Raji (cell line): ENCODE results near the gene CLCNKB.

Source experiments
- POLR2A ChIP-seq: IDR thresholded peaks from 2 replicates; pipeline ENCODE4 v1.6.1; 2011; ENCODE audit warnings: low read depth, low read length, control low read depth; ENCODE audit not compliant: insufficient read depth

CLCNKB gene

GRCh38 chr1:16022393-16022792 is 21.2 kb upstream of the CLCNKB start:
- TF ChIP-seq POLR2A: no peak

GRCh38 chr1:16023050-16023653 is 20.4 kb upstream of the CLCNKB start:
- no peak for TF ChIP-seq POLR2A

- no peak for TF ChIP-seq POLR2A
Observed at GRCh38 chr1:16026723-16027484, 16.7 kb upstream of the CLCNKB start.

- no peak for TF ChIP-seq POLR2A
Observed at GRCh38 chr1:16028237-16029002, 15.2 kb upstream of the CLCNKB start.

DNA sequence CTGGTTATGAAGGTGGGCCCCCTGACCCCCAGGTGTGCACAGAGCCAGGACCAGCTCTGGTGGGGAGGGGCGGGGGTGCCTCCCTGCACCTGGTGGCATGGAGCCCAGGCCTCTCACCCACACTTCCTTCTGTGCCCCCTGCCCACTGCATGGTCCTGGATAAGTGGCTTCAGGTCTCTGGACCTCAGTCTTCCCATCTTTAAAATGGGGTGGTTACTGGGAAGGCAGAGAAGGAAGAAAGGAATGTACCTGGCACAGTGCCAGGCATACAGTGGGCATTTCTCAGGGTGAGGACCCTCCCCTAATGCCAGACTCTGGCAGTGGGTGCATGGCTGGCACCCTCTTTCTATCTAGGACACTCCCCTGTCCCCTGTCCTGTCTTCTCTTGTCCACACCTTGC is 14.3 kb upstream of the CLCNKB start:
- no peak for TF ChIP-seq POLR2A

DNA sequence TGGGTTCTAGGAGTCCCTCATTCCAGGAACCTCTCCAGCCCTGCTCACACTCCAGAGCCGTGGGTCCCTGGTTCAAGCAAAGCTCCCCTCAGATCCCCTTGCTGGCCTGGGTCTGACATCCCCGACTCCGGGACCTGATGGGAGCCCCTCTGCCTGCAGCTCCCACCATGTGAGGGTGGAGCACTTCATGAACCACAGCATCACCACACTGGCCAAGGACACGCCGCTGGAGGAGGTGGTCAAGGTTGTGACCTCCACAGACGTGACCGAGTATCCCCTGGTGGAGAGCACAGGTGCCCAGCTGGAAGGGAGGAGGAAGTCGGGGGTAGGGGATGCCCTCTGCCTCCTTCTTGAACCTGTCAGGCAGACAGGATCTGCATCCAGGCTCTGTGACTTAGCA is 12.0 kb upstream of the CLCNKB start:
- TF ChIP-seq POLR2A: no peak

DNA sequence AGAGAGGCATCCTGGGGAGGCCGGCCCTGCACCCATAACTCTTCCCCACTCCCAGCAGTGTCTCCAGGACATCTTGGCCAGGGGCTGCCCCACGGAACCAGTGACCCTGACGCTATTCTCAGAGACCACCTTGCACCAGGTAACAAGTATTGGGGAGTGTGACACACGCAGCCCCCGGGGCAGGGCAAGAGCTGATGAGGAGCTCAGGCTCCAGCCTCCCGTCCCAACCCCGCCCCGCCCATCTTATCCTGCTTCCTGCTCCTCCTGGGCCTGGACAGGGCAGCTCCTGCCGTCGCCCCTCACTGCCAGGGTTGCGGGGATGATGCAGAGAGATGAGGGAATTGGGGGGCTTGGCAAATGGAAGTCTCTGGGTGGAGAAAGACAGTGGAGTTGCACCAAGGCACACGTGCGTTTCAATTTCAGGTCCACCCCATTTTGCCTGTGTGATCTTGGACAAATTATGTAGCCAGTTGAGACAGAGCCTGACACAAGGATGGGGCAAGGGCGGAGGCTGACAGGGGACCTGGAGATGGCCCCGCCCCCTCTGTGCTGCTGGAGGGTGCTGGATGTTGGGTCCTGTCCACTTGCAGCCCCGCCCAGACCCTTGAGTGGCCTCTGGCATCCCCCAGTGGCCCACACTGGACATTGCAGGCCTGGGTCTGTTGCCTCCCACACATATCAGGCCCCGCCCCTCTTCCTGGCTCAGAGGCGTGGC is 11.0 kb upstream of the CLCNKB start:
- no peak for TF ChIP-seq POLR2A

DNA sequence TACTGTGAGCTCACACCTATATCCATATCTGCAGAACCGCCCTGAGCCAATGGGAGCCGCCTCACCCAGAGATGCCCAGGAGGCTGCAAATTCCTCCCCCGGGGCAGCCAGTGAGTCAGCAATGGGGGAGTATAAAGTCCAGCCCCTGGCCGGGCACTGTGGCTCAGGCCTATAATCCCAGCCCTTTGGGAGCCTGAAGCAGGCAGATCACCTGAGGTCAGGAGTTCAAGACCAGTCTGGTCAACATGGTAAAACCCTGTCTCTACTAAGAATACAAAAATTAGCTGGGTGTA is 5.0 kb upstream of the CLCNKB start:
- no peak for TF ChIP-seq POLR2A

- TF ChIP-seq POLR2A: no peak
Observed at GRCh38 chr1:16041200-16041599, 2.4 kb upstream of the CLCNKB start.

- TF ChIP-seq POLR2A: no peak
Observed at GRCh38 chr1:16042096-16042495, 1.5 kb upstream of the CLCNKB start.

GRCh38 chr1:16043950-16044349 is 368 bp downstream of the CLCNKB start:
- TF ChIP-seq POLR2A: no peak

DNA sequence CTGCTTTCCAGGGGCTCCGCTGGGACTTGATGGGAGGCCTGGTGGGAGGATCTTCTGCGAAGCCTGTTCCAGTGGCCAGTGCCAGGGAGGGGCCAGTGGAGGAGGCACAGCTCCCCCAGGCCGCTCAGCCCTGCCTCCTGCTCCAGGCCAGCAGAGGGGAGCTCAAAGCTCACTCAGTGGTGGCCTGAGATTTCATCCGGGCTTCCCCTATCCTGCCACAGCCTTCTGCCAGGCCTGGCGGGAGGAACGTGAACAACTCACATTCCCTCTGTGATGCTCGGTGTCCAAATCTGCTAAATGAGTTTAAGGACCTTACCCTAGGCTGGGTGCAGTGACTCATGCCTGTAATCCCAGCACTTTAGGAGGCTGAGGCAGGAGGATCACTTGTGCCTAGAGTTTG is 3.3 kb downstream of the CLCNKB start:
- no peak for TF ChIP-seq POLR2A

DNA sequence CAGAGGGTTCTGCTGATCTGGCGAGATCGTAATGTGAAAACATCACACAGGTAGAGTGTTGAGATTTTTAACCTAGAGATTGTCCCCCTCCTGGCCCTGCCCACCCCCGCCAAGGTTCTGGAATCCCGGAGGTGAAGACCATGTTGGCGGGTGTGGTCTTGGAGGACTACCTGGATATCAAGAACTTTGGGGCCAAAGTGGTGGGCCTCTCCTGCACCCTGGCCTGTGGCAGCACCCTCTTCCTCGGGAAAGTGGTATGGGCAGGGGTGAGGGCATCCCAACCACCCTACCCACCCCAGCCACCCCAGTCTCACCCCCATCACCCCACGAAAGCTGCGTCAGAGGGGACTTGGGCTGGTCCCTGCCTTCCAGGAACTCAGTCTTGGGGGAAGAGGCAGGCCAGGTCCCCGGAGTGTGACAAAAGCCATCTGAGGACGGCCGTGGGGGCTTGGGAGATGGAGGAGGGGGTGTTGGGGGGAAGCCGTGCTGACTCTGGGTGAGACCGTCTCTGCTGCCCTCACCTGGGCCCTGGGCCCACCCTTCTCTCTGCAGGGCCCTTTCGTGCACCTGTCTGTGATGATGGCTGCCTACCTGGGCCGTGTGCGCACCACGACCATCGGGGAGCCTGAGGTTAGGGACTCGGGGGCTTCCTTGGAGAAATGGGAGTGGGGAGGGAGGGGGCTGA is 4.4 kb downstream of the CLCNKB start:
- no peak for TF ChIP-seq POLR2A

DNA sequence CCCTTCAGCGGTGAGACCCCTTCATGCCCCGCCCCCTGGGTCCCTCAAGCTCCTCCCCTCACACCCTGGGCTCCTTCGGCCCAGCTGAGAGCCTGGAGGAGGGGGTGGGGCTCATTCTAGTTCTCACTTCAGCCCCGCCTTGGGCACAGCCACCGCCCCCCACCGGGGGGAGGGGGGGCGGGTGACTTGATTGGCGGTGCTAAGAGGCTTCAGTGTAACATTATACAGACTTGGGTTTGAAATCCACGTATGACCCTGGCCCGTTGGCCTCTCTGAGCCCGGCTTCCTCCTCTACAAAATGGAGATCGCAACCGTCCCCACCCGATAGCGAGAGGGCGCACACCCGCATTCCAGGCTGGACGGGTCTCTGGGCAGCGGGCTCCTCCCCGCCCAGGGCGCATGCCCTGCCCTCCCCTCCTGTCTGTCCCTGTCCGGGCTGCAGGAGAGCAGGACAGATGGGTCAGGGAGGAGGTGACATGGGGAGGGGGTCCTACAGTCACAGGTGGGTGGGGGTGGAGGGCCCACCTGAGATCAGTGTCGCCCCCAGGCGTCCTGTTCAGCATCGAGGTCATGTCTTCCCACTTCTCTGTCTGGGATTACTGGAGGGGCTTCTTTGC is 5.1 kb downstream of the CLCNKB start:
- no peak for TF ChIP-seq POLR2A

DNA sequence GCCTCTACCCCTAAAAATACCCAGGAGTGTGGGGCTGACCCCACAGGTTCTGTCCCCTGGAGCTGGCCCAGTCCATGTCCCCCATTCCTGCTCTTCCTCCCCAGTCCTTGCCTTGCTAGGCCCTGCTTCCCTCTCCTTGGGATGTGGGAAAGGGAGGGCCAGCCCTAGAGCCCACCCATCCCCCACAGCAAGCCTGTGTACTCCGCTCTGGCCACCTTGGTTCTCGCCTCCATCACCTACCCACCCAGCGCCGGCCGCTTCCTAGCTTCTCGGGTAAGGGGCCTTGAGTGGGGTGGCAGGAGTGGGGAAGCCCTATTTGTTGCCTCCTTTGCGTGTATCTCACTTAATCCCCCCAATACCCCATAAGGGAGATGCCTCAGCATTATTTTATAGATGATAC is 6.7 kb downstream of the CLCNKB start:
- TF ChIP-seq POLR2A: no peak

- no peak for TF ChIP-seq POLR2A
Observed at GRCh38 chr1:16051039-16051438, 7.5 kb downstream of the CLCNKB start.
